D721Med (cell line): Measurements from ENCODE around the gene PLCH1.

ENCODE experiments used
- DNase-seq: peaks from one replicate; pipeline ENCODE4 v3.0.0; 2011; ENCODE audit warnings: low spot score; ENCODE audit not compliant: insufficient read length
- FAIRE-seq: peaks from 2 replicates; lab custom pipeline; 2011; peaks lifted over from hg19 to GRCh38; lab: Jason Lieb, UNC
- CTCF ChIP-seq: IDR thresholded peaks from 2 replicates; pipeline ENCODE4 v1.5.1; 2012; ENCODE audit warnings: mild to moderate bottlenecking, control low read depth; ENCODE audit not compliant: insufficient read depth; ENCODE audit errors: missing control alignments

The PLCH1 gene

GRCh38 chr3:155690921-155691320, 54.0 kb downstream of the PLCH1 start:
- DNase-seq (no peak), FAIRE-seq (no peak)
- TF ChIP-seq CTCF: no peak

- FAIRE-seq: no peak
- no peak for DNase-seq
- TF ChIP-seq CTCF: no peak
These were observed 56.4 kb downstream of the PLCH1 start for GRCh38 chr3:155688481-155688880.

GRCh38 chr3:155683344-155683720, 61.5 kb downstream of the PLCH1 start:
- DNase-seq (no peak), FAIRE-seq (no peak)
- no peak for TF ChIP-seq CTCF

- FAIRE-seq: no peak
- DNase-seq: no peak
- no peak for TF ChIP-seq CTCF
These were observed 62.2 kb downstream of the PLCH1 start for GRCh38 chr3:155682426-155683343.

GRCh38 chr3:155676252-155676981, 68.5 kb downstream of the PLCH1 start:
- FAIRE-seq (no peak), DNase-seq (no peak)
- no peak for TF ChIP-seq CTCF

- no peak for TF ChIP-seq CTCF
- FAIRE-seq: no peak
These were observed 69.8 kb downstream of the PLCH1 start for GRCh38 chr3:155675094-155675493.

More at GRCh38 chr3:155675094-155675493, 69.8 kb downstream of the PLCH1 start:
- DNase-seq: no peak
